IPS-15b (cell line): ENCODE data around the gene DISP3.

Source experiments
- H3K27me3 ChIP-seq: one replicate; pipeline ENCODE4 v1.6.1; 2013; ENCODE audit warnings: low read length; ENCODE audit not compliant: control insufficient read depth, insufficient read depth
- H3K36me3 ChIP-seq: one replicate; pipeline ENCODE4 v1.6.1; 2013; ENCODE audit warnings: low read length; ENCODE audit not compliant: control insufficient read depth, insufficient read depth
- H3K4me1 ChIP-seq: one replicate; pipeline ENCODE4 v1.6.1; 2013; ENCODE audit warnings: mild to moderate bottlenecking, low read length; ENCODE audit not compliant: control insufficient read depth, insufficient read depth
- H3K4me3 ChIP-seq: one replicate; pipeline ENCODE4 v1.5.1; 2013; ENCODE audit warnings: low read depth, low read length
- H3K9ac ChIP-seq: one replicate; pipeline ENCODE4 v1.6.1; 2013; ENCODE audit warnings: low read depth, mild to moderate bottlenecking, low read length
- H3K9me3 ChIP-seq: one replicate; pipeline ENCODE4 v1.6.1; 2013; ENCODE audit warnings: mild to moderate bottlenecking, low read length; ENCODE audit not compliant: control insufficient read depth, insufficient read depth

Gene DISP3

GRCh38 chr1:11550664-11551283 is 71.8 kb downstream of the DISP3 start:
- Histone ChIP-seq H3K9ac (no peak overlapping the region), H3K27me3 (no peaks in the 10 kb centered on the region), H3K9me3 (no peaks in the 10 kb centered on the region), H3K4me3 (no peak overlapping the region), H3K36me3 (no peaks in the 10 kb centered on the region), H3K4me1 (no peaks in the 10 kb centered on the region)

- Histone ChIP-seq H3K27me3 (no peaks in the 10 kb centered on the region), H3K4me3 (no peak overlapping the region), H3K36me3 (no peaks in the 10 kb centered on the region), H3K9ac (no peak overlapping the region), H3K9me3 (no peaks in the 10 kb centered on the region), H3K4me1 (no peaks in the 10 kb centered on the region)
Observed at GRCh38 chr1:11558276-11558675, 79.3 kb downstream of the DISP3 start.

- Histone ChIP-seq H3K9ac (no peak overlapping the region), H3K27me3 (no peaks in the 10 kb centered on the region), H3K4me3 (no peak overlapping the region), H3K4me1 (no peaks in the 10 kb centered on the region), H3K36me3 (no peaks in the 10 kb centered on the region), H3K9me3 (no peaks in the 10 kb centered on the region)
Observed at GRCh38 chr1:11558871-11559590, 80.1 kb downstream of the DISP3 start.

GRCh38 chr1:11559591-11559970 is 80.6 kb downstream of the DISP3 start:
- H3K27me3 ChIP-seq, result no peaks in the 10 kb centered on the region
- no peaks in the 10 kb centered on the region for H3K36me3 ChIP-seq

GRCh38 chr1:11560061-11560460 is 81.1 kb downstream of the DISP3 start:
- Histone ChIP-seq H3K4me1 (no peaks in the 10 kb centered on the region), H3K36me3 (no peaks in the 10 kb centered on the region), H3K27me3 (no peaks in the 10 kb centered on the region), H3K9ac (no peak overlapping the region), H3K4me3 (no peak overlapping the region), H3K9me3 (no peaks in the 10 kb centered on the region)

More at GRCh38 chr1:11559591-11559970, 80.6 kb downstream of the DISP3 start:
- H3K4me3 ChIP-seq, result no peak overlapping the region
- no peaks in the 10 kb centered on the region for H3K4me1 ChIP-seq
- H3K9me3 ChIP-seq, result no peaks in the 10 kb centered on the region
- no peak overlapping the region for H3K9ac ChIP-seq

GRCh38 chr1:11561740-11562139 is 82.8 kb downstream of the DISP3 start:
- no peaks in the 10 kb centered on the region for H3K9me3 ChIP-seq
- H3K27me3 ChIP-seq, result no peaks in the 10 kb centered on the region
- no peak overlapping the region for H3K9ac ChIP-seq
- H3K4me1 ChIP-seq, result no peaks in the 10 kb centered on the region
- H3K4me3 ChIP-seq, result no peak overlapping the region
- no peaks in the 10 kb centered on the region for H3K36me3 ChIP-seq

GRCh38 chr1:11562664-11563063 is 83.7 kb downstream of the DISP3 start:
- H3K27me3 ChIP-seq, result no peaks in the 10 kb centered on the region
- H3K4me1 ChIP-seq, result peaks cover 3% of the 10 kb centered on the region
- H3K9ac ChIP-seq, result no peak overlapping the region
- H3K4me3 ChIP-seq, result no peak overlapping the region
- H3K36me3 ChIP-seq, result no peaks in the 10 kb centered on the region
- H3K9me3 ChIP-seq, result no peaks in the 10 kb centered on the region

- Histone ChIP-seq H3K4me1 (peaks cover 3% of the 10 kb centered on the region), H3K4me3 (no peak overlapping the region), H3K9me3 (no peaks in the 10 kb centered on the region), H3K9ac (no peak overlapping the region), H3K36me3 (no peaks in the 10 kb centered on the region), H3K27me3 (no peaks in the 10 kb centered on the region)
Observed at GRCh38 chr1:11563560-11564069, 84.7 kb downstream of the DISP3 start.

GRCh38 chr1:11564237-11564636 is 85.3 kb downstream of the DISP3 start:
- H3K4me3 ChIP-seq, result no peak overlapping the region

GRCh38 chr1:11566042-11566850 is 87.3 kb downstream of the DISP3 start:
- Histone ChIP-seq H3K9me3 (no peaks in the 10 kb centered on the region), H3K4me1 (peaks cover 3% of the 10 kb centered on the region), H3K9ac (no peak overlapping the region), H3K4me3 (no peak overlapping the region), H3K36me3 (no peaks in the 10 kb centered on the region), H3K27me3 (no peaks in the 10 kb centered on the region)

More at GRCh38 chr1:11564237-11564636, 85.3 kb downstream of the DISP3 start:
- Histone ChIP-seq H3K36me3 (no peaks in the 10 kb centered on the region), H3K9ac (no peak overlapping the region), H3K9me3 (no peaks in the 10 kb centered on the region), H3K4me1 (peaks cover 3% of the 10 kb centered on the region), H3K27me3 (no peaks in the 10 kb centered on the region)

- H3K9me3 ChIP-seq, result no peaks in the 10 kb centered on the region
- H3K36me3 ChIP-seq, result no peaks in the 10 kb centered on the region
- no peak overlapping the region for H3K9ac ChIP-seq
- peaks cover 3% of the 10 kb centered on the region for H3K4me1 ChIP-seq
- no peaks in the 10 kb centered on the region for H3K27me3 ChIP-seq
- H3K4me3 ChIP-seq, result no peak overlapping the region
Observed at GRCh38 chr1:11567244-11568065, 88.5 kb downstream of the DISP3 start.
